K562 (cell line): Measurements from ENCODE around the gene TAF3. TPM values are rescaled to one million over a fixed set of nuclear protein-coding genes. Genes with fewer than 3 reads are reported as not detected.

Source experiments
- CBFA2T2 ChIP-seq: fragments of 450-650 bp; conservative IDR thresholded peaks from 2 replicates; pipeline ENCODE4 v1.6.1; 2017; ENCODE audit warnings: mild to moderate bottlenecking
- CBX3 ChIP-seq, 2 experiments: IDR thresholded peaks; 1 replicate in 1 of 2; 2 replicates in 1 of 2; pipeline ENCODE4 v1.6.1; 2012; ENCODE audit warnings: inconsistent platforms in 2 of 2, low read length in 2 of 2, borderline replicate concordance in 1 of 2, control low read depth in 1 of 2
- CXXC5 ChIP-seq: fragments of 250-450 bp; sonication (Bioruptor Pico); IDR thresholded peaks from 2 replicates; pipeline ENCODE4 v1.8.0; 2022; ENCODE audit warnings: inconsistent platforms, mild to moderate bottlenecking, moderate library complexity
- FOXJ2 ChIP-seq: fragments of 200-800 bp; sonication (Bioruptor generic); IDR thresholded peaks from 2 replicates; pipeline ENCODE4 v1.6.1; 2016; ENCODE audit warnings: missing genetic modification characterization, missing compliant biosample characterization
- ILF3 ChIP-seq: fragments of 450-650 bp; IDR thresholded peaks from 2 replicates; pipeline ENCODE4 v1.6.1; 2018; ENCODE audit warnings: antibody characterized with exemption, mild to moderate bottlenecking, moderate library complexity, borderline replicate concordance
- MAFG ChIP-seq: fragments of 450-650 bp; conservative IDR thresholded peaks from 2 replicates; pipeline ENCODE4 v1.6.1; 2016; ENCODE audit warnings: missing genetic modification characterization, missing compliant biosample characterization
- PPARD ChIP-seq: fragments of 250-450 bp; sonication (Bioruptor Pico); IDR thresholded peaks from 2 replicates; pipeline ENCODE4 v1.8.0; 2022; ENCODE audit warnings: inconsistent platforms, mild to moderate bottlenecking, moderate library complexity
- SP2 ChIP-seq: IDR thresholded peaks from 2 replicates; pipeline ENCODE4 v1.6.1; 2011; ENCODE audit warnings: mild to moderate bottlenecking, low read depth, low read length, moderate library complexity; ENCODE audit not compliant: poor library complexity, severe bottlenecking; ENCODE audit errors: extremely low read depth
- STAT5A ChIP-seq: IDR thresholded peaks from 2 replicates; pipeline ENCODE4 v1.6.1; 2012; ENCODE audit warnings: low read length, inconsistent platforms, borderline replicate concordance
- TAF7 ChIP-seq: fragments of 450-650 bp; IDR thresholded peaks from 2 replicates; pipeline ENCODE4 v1.6.1; 2016; ENCODE audit warnings: missing genetic modification characterization, missing compliant biosample characterization
- TAL1 ChIP-seq: fragments of 450-650 bp; IDR thresholded peaks from 2 replicates; pipeline ENCODE4 v1.6.1; 2016; ENCODE audit warnings: mild to moderate bottlenecking
- TCF7L2 ChIP-seq: fragments of 150-350 bp; IDR thresholded peaks from 2 replicates; pipeline ENCODE4 v1.6.1; 2016; ENCODE audit warnings: low read depth, mild to moderate bottlenecking, low read length, moderate library complexity
- THAP12 ChIP-seq: fragments of 250-450 bp; sonication (Bioruptor Pico); IDR thresholded peaks from 2 replicates; pipeline ENCODE4 v1.9.0; 2021; ENCODE audit warnings: mild to moderate bottlenecking, inconsistent platforms
- U2AF1 ChIP-seq: fragments of 200-400 bp; formaldehyde crosslinking; optimal IDR thresholded peaks from 2 replicates; pipeline ENCODE3; 2017; ENCODE audit warnings: mild to moderate bottlenecking, low read depth, low read length, moderate library complexity
- XRCC4 ChIP-seq: IDR thresholded peaks from one replicate; pipeline ENCODE4 v1.6.1; 2011; ENCODE audit not compliant: insufficient read depth, insufficient read length; ENCODE audit errors: extremely low read depth
- ZFP30 ChIP-seq: fragments of 250-450 bp; sonication (Bioruptor Pico); IDR thresholded peaks from 2 replicates; pipeline ENCODE4 v1.8.0; 2022; ENCODE audit warnings: moderate library complexity, mild to moderate bottlenecking, inconsistent platforms, borderline replicate concordance
- ZNF184 ChIP-seq: sonication (generic); formaldehyde crosslinking; IDR thresholded peaks from 2 replicates; pipeline ENCODE4 v1.5.0; 2020; ENCODE audit warnings: missing genetic modification reagents
- ZNF717 ChIP-seq: fragments of 250-450 bp; sonication (Bioruptor Pico); IDR thresholded peaks from 2 replicates; pipeline ENCODE4 v1.5.0; 2021
- ZNF780A ChIP-seq: fragments of 250-450 bp; sonication (Bioruptor Pico); IDR thresholded peaks from 2 replicates; pipeline ENCODE4 v1.5.0; 2021; ENCODE audit warnings: mild to moderate bottlenecking
- polyA plus RNA-seq, 8 experiments: library from polyadenylated mRNA; depleted of rRNA in 4 of 8; stranded (reverse) in 5 of 8; unstranded in 3 of 8; fragments of >200 nt; fragmentation: Nextera tagmentation in 2 of 8; fragmentation: Illumina TruSeq in 1 of 8; extraction: Ambion mirVana in 2 of 8; extraction: Trizol in 1 of 8; gene quantifications; 2 replicates each; pipeline versions ENCODE4 v1.2.1 to v1.2.3, GENCODE V29; 2011 to 2014; ENCODE audit warnings: inconsistent platforms in 1 of 8, missing spikeins in 1 of 8
- total RNA-seq, 7 experiments: library from RNA; depleted of rRNA in 6 of 7; stranded (reverse); fragments of >200 nt in 6 of 7; fragmentation: Illumina TruSeq in 2 of 7; extraction: Trizol in 2 of 7; gene quantifications; 2 replicates each; pipeline versions ENCODE4 v1.2.1 to v1.2.3, GENCODE V29; 2011 to 2021; ENCODE audit warnings: low replicate concordance in 1 of 7
- TF ChIP-seq, protein P1 (sequence below): sonication (generic); formaldehyde crosslinking; IDR thresholded peaks from 2 replicates; pipeline ENCODE4 v1.8.1; 2023; ENCODE audit warnings: mild to moderate bottlenecking, missing genetic modification reagents

Gene TAF3
- total and polyA plus RNA-seq, 9 of the 15 experiments (the other 6 are each of a cell fraction or from before 2014, with no cell fraction given): 1.5 to 9.9 (median 4.1) TPM

DNA sequence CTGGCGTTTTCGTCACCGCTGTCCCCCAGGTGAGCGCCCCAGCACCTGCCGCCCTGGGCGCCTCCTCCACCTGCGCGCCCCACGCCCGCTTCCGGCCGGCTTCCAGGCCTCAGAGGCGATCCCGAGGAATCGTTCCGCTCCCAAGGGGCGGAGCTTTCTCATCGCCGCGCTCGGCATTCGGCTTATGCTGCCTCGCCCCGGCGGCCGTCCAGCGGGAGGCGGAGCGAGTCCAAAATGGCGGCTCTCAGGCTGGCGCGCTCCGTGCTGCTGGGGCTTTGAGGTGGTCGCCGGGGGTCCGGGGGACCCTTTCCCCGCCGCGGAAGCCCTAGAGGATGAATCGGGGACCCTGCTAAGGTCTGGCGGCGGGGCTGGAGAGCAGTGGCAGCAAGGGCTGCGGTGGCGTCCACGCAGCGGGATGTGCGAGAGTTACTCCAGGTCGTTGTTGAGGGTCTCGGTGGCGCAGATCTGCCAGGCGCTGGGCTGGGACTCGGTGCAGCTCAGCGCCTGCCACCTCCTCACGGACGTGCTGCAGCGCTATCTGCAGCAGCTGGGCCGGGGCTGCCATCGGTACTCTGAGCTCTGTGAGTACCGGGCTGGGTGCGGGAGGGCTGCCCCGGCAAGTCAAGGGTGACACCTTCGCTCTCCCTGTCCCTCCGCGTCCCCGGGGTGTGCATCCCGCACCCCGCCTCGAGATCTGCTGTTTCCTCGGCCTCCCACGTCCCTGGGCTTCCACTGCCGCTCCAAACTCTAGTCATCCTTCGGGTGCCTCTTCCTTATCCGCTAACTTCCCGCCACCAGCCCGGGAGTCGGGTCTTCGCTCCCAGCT lies at the start of gene TAF3 (continued):
- no peak for TF ChIP-seq THAP12 (CRISPR knock-in tag)
- no peak for TF ChIP-seq PPARD
- no peak for TF ChIP-seq TAL1
- TF ChIP-seq TAF7 (tag): peak; percentile 95
- peak; percentile 94 for TF ChIP-seq CXXC5
- no peak for TF ChIP-seq SP2
- no peak for TF ChIP-seq ZNF780A
- TF ChIP-seq U2AF1: peak; percentile 39
- TF ChIP-seq CBFA2T2: no peak; the same call in 1 of the 2 replicates
- no peak for TF ChIP-seq TCF7L2
- no peak for TF ChIP-seq STAT5A
- no peak for TF ChIP-seq ZFP30 (CRISPR knock-in tag)
- TF ChIP-seq XRCC4: no peak
- no peak for TF ChIP-seq ZNF184
- TF ChIP-seq, protein P1, sequence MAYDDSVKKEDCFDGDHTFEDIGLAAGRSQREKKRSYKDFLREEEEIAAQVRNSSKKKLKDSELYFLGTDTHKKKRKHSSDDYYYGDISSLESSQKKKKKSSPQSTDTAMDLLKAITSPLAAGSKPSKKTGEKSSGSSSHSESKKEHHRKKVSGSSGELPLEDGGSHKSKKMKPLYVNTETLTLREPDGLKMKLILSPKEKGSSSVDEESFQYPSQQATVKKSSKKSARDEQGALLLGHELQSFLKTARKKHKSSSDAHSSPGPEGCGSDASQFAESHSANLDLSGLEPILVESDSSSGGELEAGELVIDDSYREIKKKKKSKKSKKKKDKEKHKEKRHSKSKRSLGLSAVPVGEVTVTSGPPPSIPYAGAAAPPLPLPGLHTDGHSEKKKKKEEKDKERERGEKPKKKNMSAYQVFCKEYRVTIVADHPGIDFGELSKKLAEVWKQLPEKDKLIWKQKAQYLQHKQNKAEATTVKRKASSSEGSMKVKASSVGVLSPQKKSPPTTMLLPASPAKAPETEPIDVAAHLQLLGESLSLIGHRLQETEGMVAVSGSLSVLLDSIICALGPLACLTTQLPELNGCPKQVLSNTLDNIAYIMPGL: no peak; the same call in 1 of the 2 replicates
- TF ChIP-seq MAFG (tag): no peak
- peak in 1 of 2 experiments; percentile 24; a peak in 1 of 3 replicates for TF ChIP-seq CBX3 (IDR thresholded peaks at IDR 0.05; ENCODE audit: borderline replicate concordance in 1 of 2, low read length in 2 of 2)
- TF ChIP-seq ILF3: no peak
- no peak for TF ChIP-seq FOXJ2 (tag)
- TF ChIP-seq ZNF717 (CRISPR knock-in tag): no peak
